ENCODE measurements around the gene CTSH. TPM values are rescaled to one million over a fixed set of nuclear protein-coding genes. Genes with fewer than 3 reads are reported as not detected.
A peak's percentile ranks its signal among the peaks of the same experiment; 100 is the strongest.

Gene CTSH
- total and polyA plus RNA-seq, 12 donors: 26.4 to 122 (median 62.5) TPM

DNA sequence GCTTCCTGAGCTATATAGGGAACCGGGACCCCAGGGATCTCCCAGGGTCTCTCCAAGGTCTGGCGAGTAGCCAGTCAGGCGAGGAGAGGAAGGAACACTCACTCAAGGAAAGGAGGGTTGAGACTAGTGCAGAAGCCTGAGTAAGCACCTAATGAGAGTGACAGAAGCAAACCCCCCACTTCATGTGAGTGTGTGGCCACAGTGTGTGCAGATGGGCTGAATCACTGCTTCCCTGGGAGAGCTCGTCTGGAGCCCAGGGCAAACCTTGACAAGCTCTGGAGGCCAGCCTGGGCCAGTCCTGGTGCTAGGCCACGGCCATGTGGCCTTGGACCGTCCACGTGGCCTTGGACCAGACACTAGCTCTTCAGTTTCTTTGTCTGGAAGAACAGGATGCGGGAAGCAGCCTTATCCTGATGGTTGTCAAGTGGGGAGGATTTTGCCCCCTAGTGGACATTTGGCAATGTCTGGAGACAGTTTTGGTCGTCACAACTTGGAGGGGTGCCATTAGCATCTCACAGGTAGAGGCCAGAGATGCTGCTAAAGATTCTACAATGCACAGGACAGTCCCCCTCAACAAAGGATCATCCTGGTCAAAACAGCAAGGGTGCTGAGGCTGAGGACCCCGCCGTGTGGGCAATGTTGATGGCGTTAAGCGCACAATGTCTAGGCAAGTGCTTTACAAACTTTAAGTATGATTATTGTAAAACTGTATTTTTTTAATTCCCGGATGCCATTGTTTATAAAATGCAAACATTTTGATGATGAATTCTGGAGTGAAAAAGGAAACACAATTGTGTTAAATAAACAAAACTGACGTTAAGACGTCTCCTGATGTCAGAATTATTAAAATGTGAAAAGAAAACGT is 34.8 kb upstream of the CTSH start:
- WGBS, 2 donors: 51 to 59% methylated on average over 17 of the region's 17 CpGs
- intact Hi-C loops (cut with DNase I): loop anchor here in 9 of 10 donors (1.0 to 10.0 kb wide), 8 partner anchors 65 to 545 kb away; partner anchors contain the start of gene IREB2 (in 1 of the 9)
- TF ChIP-seq, protein P1, sequence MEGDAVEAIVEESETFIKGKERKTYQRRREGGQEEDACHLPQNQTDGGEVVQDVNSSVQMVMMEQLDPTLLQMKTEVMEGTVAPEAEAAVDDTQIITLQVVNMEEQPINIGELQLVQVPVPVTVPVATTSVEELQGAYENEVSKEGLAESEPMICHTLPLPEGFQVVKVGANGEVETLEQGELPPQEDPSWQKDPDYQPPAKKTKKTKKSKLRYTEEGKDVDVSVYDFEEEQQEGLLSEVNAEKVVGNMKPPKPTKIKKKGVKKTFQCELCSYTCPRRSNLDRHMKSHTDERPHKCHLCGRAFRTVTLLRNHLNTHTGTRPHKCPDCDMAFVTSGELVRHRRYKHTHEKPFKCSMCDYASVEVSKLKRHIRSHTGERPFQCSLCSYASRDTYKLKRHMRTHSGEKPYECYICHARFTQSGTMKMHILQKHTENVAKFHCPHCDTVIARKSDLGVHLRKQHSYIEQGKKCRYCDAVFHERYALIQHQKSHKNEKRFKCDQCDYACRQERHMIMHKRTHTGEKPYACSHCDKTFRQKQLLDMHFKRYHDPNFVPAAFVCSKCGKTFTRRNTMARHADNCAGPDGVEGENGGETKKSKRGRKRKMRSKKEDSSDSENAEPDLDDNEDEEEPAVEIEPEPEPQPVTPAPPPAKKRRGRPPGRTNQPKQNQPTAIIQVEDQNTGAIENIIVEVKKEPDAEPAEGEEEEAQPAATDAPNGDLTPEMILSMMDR (IDR thresholded peaks at IDR 0.05): peak; percentile 63 to 79 (median 70)
- Histone ChIP-seq H3K4me3 (no peak overlapping the region), H3K27me3 (no peaks in the 10 kb centered on the region), H3K9me3 (no peaks in the 10 kb centered on the region), H3K4me1 (peaks cover 0 to 43% (median 8%) of the 10 kb centered on the region in 9 donors), H3K36me3 (no peaks in the 10 kb centered on the region), H3K27ac (peak overlapping the region in 2 of 10 donors; percentile 2 to 5)
- ATAC-seq: peak; percentile 56 to 75 (median 68)
- DNase-seq: peak in 1 of 2 donors; percentile 71

- TF ChIP-seq, protein P1 (IDR thresholded peaks at IDR 0.05): no peak
- Histone ChIP-seq H3K4me1 (peaks cover 0 to 42% (median 8%) of the 10 kb centered on the region in 9 donors), H3K9me3 (no peaks in the 10 kb centered on the region), H3K27me3 (no peaks in the 10 kb centered on the region), H3K4me3 (no peak overlapping the region), H3K27ac (no peak overlapping the region), H3K36me3 (no peaks in the 10 kb centered on the region)
- DNase-seq: no peak
- 90% methylated on average over 19 of the region's 19 CpGs for WGBS, 2 donors
- intact Hi-C loops (cut with DNase I): loop anchor here in 4 of 10 donors (1.0 to 5.0 kb wide), 5 partner anchors 64 to 118 kb away; no protein-coding TSS in a partner anchor
- ATAC-seq: peak in 1 of 8 donors; percentile 5
Observed at GRCh38 chr15:78978601-78979179, 33.8 kb upstream of the CTSH start.

- Histone ChIP-seq H3K27ac (peak overlapping the region in 1 of 10 donors; percentile 76), H3K9me3 (no peaks in the 10 kb centered on the region), H3K4me3 (no peak overlapping the region), H3K36me3 (no peaks in the 10 kb centered on the region), H3K27me3 (no peaks in the 10 kb centered on the region), H3K4me1 (peaks cover 0 to 33% (median 8%) of the 10 kb centered on the region in 9 donors)
- 93 to 94% methylated on average over 10 of the region's 10 CpGs for WGBS, 2 donors
- DNase-seq (no peak), ATAC-seq (no peak)
- TF ChIP-seq, protein P1 (IDR thresholded peaks at IDR 0.05): no peak
- intact Hi-C loops (cut with DNase I): loop anchor here in 4 of 10 donors (2.0 to 5.0 kb wide), 4 partner anchors 63 to 117 kb away; no protein-coding TSS in a partner anchor
Observed at GRCh38 chr15:78977591-78978347, 32.9 kb upstream of the CTSH start.
